Measurements from ENCODE around the gene DES. TPM values are rescaled to one million over a fixed set of nuclear protein-coding genes. Genes with fewer than 3 reads are reported as not detected.

DES gene
- total RNA-seq, 1 donor from 2014 or later, result not detected

GRCh38 chr2:219426068-219426443, 7.9 kb downstream of the DES start:
- no peaks in the 10 kb centered on the region for H3K36me3 Mint-ChIP-seq (ENCODE audit: unreplicated experiment)
- no peaks in the 10 kb centered on the region for H3K9me3 Mint-ChIP-seq (ENCODE audit: unreplicated experiment)
- H3K27me3 Mint-ChIP-seq (ENCODE audit: unreplicated experiment), result peaks cover 5% of the 10 kb centered on the region
- no peak overlapping the region for H3K4me3 Mint-ChIP-seq (ENCODE audit: unreplicated experiment)
- DNase-seq (ENCODE audit: extremely low spot score, unreplicated experiment), result no peak
- no peak for TF ChIP-seq CTCF (IDR thresholded peaks at IDR 0.05)
- H3K4me1 Mint-ChIP-seq (ENCODE audit: unreplicated experiment), result no peaks in the 10 kb centered on the region
- H3K27ac Mint-ChIP-seq (ENCODE audit: unreplicated experiment), result no peak overlapping the region

- TF ChIP-seq CTCF (IDR thresholded peaks at IDR 0.05), result no peak
- Mint-ChIP-seq H3K4me3 (ENCODE audit: unreplicated experiment) (no peak overlapping the region), H3K4me1 (ENCODE audit: unreplicated experiment) (peaks cover 1% of the 10 kb centered on the region), H3K36me3 (ENCODE audit: unreplicated experiment) (no peaks in the 10 kb centered on the region), H3K27ac (ENCODE audit: unreplicated experiment) (no peak overlapping the region), H3K9me3 (ENCODE audit: unreplicated experiment) (no peaks in the 10 kb centered on the region), H3K27me3 (ENCODE audit: unreplicated experiment) (peaks cover 5% of the 10 kb centered on the region)
- no peak for DNase-seq (ENCODE audit: extremely low spot score, unreplicated experiment)
These were observed 8.5 kb downstream of the DES start for GRCh38 chr2:219426534-219427136.

GRCh38 chr2:219428469-219428868, 10.3 kb downstream of the DES start:
- no peaks in the 10 kb centered on the region for H3K9me3 Mint-ChIP-seq (ENCODE audit: unreplicated experiment)
- TF ChIP-seq CTCF (IDR thresholded peaks at IDR 0.05), result no peak
- peaks cover 5% of the 10 kb centered on the region for H3K27me3 Mint-ChIP-seq (ENCODE audit: unreplicated experiment)
- no peak overlapping the region for H3K27ac Mint-ChIP-seq (ENCODE audit: unreplicated experiment)
- H3K36me3 Mint-ChIP-seq (ENCODE audit: unreplicated experiment), result no peaks in the 10 kb centered on the region
- H3K4me3 Mint-ChIP-seq (ENCODE audit: unreplicated experiment), result no peak overlapping the region
- DNase-seq (ENCODE audit: extremely low spot score, unreplicated experiment), result no peak
- peaks cover 1% of the 10 kb centered on the region for H3K4me1 Mint-ChIP-seq (ENCODE audit: unreplicated experiment)

GRCh38 chr2:219429958-219430606, 11.9 kb downstream of the DES start:
- peaks cover 5% of the 10 kb centered on the region for H3K27me3 Mint-ChIP-seq (ENCODE audit: unreplicated experiment)

More at GRCh38 chr2:219429958-219430606, 11.9 kb downstream of the DES start:
- Mint-ChIP-seq H3K36me3 (ENCODE audit: unreplicated experiment) (no peaks in the 10 kb centered on the region), H3K4me1 (ENCODE audit: unreplicated experiment) (peaks cover 1% of the 10 kb centered on the region), H3K27ac (ENCODE audit: unreplicated experiment) (no peak overlapping the region), H3K9me3 (ENCODE audit: unreplicated experiment) (no peaks in the 10 kb centered on the region), H3K4me3 (ENCODE audit: unreplicated experiment) (no peak overlapping the region)
- no peak for DNase-seq (ENCODE audit: extremely low spot score, unreplicated experiment)
- TF ChIP-seq CTCF (IDR thresholded peaks at IDR 0.05), result no peak

Data from osteocyte (in vitro differentiated cells).